ENCODE results near the gene PHOX2A. TPM values are rescaled to one million over a fixed set of nuclear protein-coding genes. Genes with fewer than 3 reads are reported as not detected.

PHOX2A gene
- not detected in 5 replicates for total RNA-seq (2022; extraction: Qiagen RNA extraction; ENCODE audit: low read depth)

DNA sequence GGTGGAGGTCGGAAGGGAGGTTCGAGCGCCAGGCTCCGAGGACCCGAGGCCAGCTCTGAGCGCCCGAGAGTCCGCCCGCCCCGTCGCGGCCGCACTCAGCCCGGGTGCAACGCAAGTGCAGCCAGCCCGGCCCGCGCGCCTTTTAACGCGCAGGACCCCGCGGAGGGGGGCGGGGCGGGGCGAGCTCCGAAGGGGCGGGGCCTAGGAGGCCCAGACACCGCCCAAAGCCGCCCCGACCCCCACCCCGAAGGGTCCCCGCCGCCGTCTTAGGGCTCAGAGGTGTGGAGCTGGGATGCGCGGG is at the start of gene PHOX2A:
TSS of gene PHOX2A (minus strand) at position 117 of the 301 bp plus-strand sequence. CDS start 172 bp downstream, outside the sequence.

DNA sequence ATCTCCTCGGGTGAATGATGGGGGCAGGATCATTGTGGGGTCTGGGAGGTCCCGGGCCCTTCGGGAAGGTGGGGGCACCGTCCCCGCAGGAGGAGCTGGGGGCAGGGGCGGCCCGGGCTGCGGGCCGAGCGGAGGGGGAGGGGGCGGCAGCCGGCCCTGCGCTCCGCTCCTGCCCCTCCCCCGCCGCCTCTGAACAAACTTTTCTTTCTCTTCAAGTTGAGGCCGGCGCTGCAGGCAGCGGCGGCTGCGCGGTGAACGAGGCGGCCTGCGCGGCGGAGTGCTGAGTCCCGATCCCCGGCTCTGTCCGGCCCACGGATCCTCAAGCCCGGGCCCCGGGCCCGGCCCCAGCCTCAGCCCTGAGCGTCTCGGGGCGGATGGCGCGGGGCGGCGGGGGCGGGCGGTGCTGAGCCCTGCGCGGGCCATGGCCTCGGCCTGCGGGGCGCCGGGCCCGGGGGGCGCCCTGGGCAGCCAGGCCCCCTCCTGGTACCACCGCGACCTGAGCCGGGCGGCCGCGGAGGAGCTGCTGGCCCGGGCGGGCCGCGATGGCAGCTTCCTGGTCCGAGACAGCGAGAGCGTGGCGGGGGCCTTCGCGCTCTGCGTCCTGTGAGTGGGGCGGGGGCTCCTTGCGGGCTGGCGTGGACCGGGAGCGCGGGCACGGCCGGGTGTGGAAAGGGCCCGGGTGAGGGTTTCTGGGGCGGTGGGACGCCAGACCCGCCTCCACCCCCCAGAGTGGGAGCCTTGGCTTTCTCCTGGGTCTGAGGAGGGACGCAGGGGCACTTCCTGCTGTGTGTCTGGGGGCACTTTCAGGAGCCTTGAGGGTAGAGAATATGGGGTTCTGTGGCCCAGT is 19.2 kb downstream of the PHOX2A start, which contains the start of gene INPPL1:
TSS of gene INPPL1 (plus strand) at position 204 of the 847 bp plus-strand sequence. CDS start at position 422, 218 bp downstream.

DNA sequence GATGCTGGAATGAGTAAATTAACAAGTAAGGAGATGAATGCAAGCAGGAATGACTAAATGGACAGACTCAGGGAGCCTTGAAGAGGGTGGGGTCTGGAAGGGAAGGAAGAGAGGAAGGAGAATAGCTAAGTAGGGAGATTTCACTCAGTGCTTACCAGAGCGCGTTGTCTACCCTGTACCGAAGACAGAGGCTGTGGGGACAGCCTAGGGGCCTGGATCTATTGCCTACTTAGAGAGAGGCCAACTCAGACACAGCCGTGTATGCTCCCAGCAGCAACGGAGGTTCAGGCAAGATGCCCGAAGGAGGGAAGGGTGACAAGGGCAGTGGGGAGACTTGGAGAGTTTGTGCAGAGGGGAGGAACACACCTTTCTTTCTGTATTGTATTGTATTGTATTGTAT is 27.3 kb downstream of the PHOX2A start, which contains the start of gene FOLR2:
TSS of gene FOLR2 (plus strand) at position 157 of the 400 bp plus-strand sequence. CDS start 1,791 bp downstream, outside the sequence.

DNA sequence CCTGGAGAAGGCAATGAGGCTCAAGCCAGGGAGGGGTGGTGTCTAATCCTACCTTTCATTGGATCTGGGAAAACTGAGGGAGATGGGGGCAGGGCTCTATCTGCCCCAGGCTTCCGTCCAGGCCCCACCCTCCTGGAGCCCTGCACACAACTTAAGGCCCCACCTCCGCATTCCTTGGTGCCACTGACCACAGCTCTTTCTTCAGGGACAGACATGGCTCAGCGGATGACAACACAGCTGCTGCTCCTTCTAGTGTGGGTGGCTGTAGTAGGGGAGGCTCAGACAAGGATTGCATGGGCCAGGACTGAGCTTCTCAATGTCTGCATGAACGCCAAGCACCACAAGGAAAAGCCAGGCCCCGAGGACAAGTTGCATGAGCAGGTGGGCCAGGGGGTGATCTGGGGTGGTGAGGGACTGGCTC is 52.0 kb downstream of the PHOX2A start, which contains the start of gene FOLR1:
TSS of gene FOLR1 (plus strand) at position 180 of the 421 bp plus-strand sequence. CDS start at position 214, 34 bp downstream.

Other genes with a start within 250 kb of the PHOX2A start
- gene IL18BP, start 245.3 kb downstream of the PHOX2A start, total RNA-seq (2022; extraction: Qiagen RNA extraction; ENCODE audit: low read depth) = 3.8 to 5.8 TPM (median 5.1 TPM) in 5 replicates
- gene NUMA1, start 163.6 kb downstream of the PHOX2A start, total RNA-seq (2022; extraction: Qiagen RNA extraction; ENCODE audit: low read depth) = 62.5 to 80.7 TPM (median 71.1 TPM) in 5 replicates
- 7.8 to 9.8 TPM (median 9.1 TPM) in 5 replicates for gene LRRC51, start 163.3 kb downstream of the PHOX2A start, total RNA-seq (2022; extraction: Qiagen RNA extraction; ENCODE audit: low read depth)
- gene LAMTOR1, start 140.9 kb downstream of the PHOX2A start, total RNA-seq (2022; extraction: Qiagen RNA extraction; ENCODE audit: low read depth) = 131 to 154 TPM (median 137 TPM) in 5 replicates
- not detected in 5 replicates for gene TOMT, start 138.3 kb downstream of the PHOX2A start, total RNA-seq (2022; extraction: Qiagen RNA extraction; ENCODE audit: low read depth)
- gene ANAPC15, start 131.5 kb downstream of the PHOX2A start, total RNA-seq (2022; extraction: Qiagen RNA extraction; ENCODE audit: low read depth) = 83.1 to 88.8 TPM (median 86.7 TPM) in 5 replicates
- 0.18 TPM in 1 of 5 replicates, not detected in the others for gene FOLR3, start 108.5 kb downstream of the PHOX2A start, total RNA-seq (2022; extraction: Qiagen RNA extraction; ENCODE audit: low read depth)
- gene FOLR1, start 52.0 kb downstream of the PHOX2A start, total RNA-seq (2022; extraction: Qiagen RNA extraction; ENCODE audit: low read depth) = 0.10 to 0.11 TPM in 2 of 5 replicates, not detected in the others
- not detected in 5 replicates for gene FOLR2, start 27.4 kb downstream of the PHOX2A start, total RNA-seq (2022; extraction: Qiagen RNA extraction; ENCODE audit: low read depth)
- gene INPPL1, start 19.4 kb downstream of the PHOX2A start, total RNA-seq (2022; extraction: Qiagen RNA extraction; ENCODE audit: low read depth) = 56.8 to 87.6 TPM (median 76.2 TPM) in 5 replicates
- gene CLPB, start 190.4 kb upstream of the PHOX2A start, total RNA-seq (2022; extraction: Qiagen RNA extraction; ENCODE audit: low read depth) = 12.8 to 19.2 TPM (median 17.5 TPM) in 5 replicates